ENCODE data around the gene CACNB2. TPM values are rescaled to one million over a fixed set of nuclear protein-coding genes. Genes with fewer than 3 reads are reported as not detected.

CACNB2 gene
- total and polyA plus RNA-seq, 4 donors: 0.38 to 3.1 (median 0.83) TPM

DNA sequence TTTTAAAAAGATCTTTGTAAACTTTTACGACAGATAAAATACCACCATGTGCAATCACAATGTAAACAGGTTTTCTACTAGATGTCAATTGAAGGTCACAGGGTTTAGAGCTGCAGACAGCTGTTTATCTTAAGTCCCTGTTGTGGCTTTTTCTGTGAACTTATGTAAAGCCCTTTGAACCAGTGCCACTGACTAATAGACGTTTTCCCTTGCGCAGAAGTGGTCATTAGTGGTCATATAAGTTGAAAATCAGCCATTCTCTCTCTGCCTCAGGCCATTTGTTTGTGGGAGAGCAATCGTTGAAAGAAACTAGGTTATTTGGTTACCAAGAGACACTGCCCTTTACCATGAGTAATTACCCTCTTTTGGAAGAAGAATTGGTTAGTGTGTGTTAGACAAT lies 23.9 kb downstream of the CACNB2 start:
- Histone ChIP-seq H3K27me3 (ENCODE audit: control insufficient read depth in 4 of 4, insufficient read depth in 4 of 4, low read length in 3 of 4) (peaks cover 0 to 7% (median 0%) of the 10 kb centered on the region in 4 donors), H3K9ac (ENCODE audit: low read depth in 1 of 2, low read length in 2 of 2) (no peak overlapping the region), H3K27ac (ENCODE audit: low read depth in 1 of 2, low read length in 2 of 2) (no peak overlapping the region), H3K9me3 (ENCODE audit: control insufficient read depth in 4 of 4, low read length in 3 of 4) (no peaks in the 10 kb centered on the region), H3K4me1 (ENCODE audit: control insufficient read depth in 4 of 4, insufficient read depth in 4 of 4, low read length in 3 of 4) (no peaks in the 10 kb centered on the region), H3K4me3 (ENCODE audit: low read depth in 1 of 3, low read length in 3 of 3) (no peak overlapping the region), H3K36me3 (ENCODE audit: control insufficient read depth in 4 of 4, insufficient read depth in 3 of 4, low read depth in 1 of 4, low read length in 3 of 4) (no peaks in the 10 kb centered on the region)
- DNase-seq (ENCODE audit: low spot score): no peak
- WGBS: 39% methylated on average over 4 of the region's 4 CpGs
- no peak for TF ChIP-seq YY1 (IDR thresholded peaks at IDR 0.05)
- TF ChIP-seq, protein P1, sequence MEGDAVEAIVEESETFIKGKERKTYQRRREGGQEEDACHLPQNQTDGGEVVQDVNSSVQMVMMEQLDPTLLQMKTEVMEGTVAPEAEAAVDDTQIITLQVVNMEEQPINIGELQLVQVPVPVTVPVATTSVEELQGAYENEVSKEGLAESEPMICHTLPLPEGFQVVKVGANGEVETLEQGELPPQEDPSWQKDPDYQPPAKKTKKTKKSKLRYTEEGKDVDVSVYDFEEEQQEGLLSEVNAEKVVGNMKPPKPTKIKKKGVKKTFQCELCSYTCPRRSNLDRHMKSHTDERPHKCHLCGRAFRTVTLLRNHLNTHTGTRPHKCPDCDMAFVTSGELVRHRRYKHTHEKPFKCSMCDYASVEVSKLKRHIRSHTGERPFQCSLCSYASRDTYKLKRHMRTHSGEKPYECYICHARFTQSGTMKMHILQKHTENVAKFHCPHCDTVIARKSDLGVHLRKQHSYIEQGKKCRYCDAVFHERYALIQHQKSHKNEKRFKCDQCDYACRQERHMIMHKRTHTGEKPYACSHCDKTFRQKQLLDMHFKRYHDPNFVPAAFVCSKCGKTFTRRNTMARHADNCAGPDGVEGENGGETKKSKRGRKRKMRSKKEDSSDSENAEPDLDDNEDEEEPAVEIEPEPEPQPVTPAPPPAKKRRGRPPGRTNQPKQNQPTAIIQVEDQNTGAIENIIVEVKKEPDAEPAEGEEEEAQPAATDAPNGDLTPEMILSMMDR (IDR thresholded peaks at IDR 0.05; ENCODE audit: low read depth, low read length, missing input control): no peak

DNA sequence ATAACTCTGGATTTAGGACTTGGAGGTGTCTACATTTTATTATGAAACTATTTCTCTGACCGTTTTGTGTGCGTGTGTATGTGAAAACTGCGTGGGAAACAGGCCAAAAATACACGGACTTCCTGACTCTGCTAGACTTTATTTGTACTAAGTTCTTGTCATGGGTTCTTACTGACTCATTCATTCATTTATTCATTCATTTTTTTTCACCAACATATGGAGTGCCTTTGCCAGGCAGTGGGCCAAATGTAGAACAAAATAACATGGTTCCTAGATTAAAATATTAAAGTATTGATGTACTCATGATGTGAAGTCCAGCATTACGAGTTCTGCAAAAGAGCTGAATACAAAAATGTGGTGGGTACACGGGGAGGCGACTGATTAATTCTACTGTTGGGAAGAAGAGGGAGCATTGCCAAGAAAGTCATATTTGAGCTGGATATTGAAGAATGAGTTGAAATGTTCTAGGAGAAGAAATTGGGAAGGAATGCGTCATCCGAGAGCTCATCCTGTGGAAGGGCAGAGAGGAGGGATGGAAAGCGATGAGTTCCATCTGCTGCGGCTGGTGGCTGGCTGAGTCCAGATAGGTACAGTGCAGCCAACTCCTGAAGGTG lies 24.6 kb downstream of the CACNB2 start:
- H3K36me3 ChIP-seq (ENCODE audit: control insufficient read depth in 4 of 4, insufficient read depth in 3 of 4, low read depth in 1 of 4, low read length in 3 of 4): no peaks in the 10 kb centered on the region
- H3K4me3 ChIP-seq (ENCODE audit: low read depth in 1 of 3, low read length in 3 of 3): no peak overlapping the region
- H3K9me3 ChIP-seq (ENCODE audit: control insufficient read depth in 4 of 4, low read length in 3 of 4): no peaks in the 10 kb centered on the region
- TF ChIP-seq JUND (IDR thresholded peaks at IDR 0.05): no peak
- no peak for TF ChIP-seq HNF4G (IDR thresholded peaks at IDR 0.05)
- no peak for TF ChIP-seq YY1 (IDR thresholded peaks at IDR 0.05)
- no peak for TF ChIP-seq FOXA2 (IDR thresholded peaks at IDR 0.05)
- TF ChIP-seq NR2F2 (IDR thresholded peaks at IDR 0.05): no peak
- no peak for TF ChIP-seq GABPA (IDR thresholded peaks at IDR 0.05 in 1 of 2, conservative IDR thresholded peaks at IDR 0.05 in 1 of 2)
- TF ChIP-seq, protein P2, sequence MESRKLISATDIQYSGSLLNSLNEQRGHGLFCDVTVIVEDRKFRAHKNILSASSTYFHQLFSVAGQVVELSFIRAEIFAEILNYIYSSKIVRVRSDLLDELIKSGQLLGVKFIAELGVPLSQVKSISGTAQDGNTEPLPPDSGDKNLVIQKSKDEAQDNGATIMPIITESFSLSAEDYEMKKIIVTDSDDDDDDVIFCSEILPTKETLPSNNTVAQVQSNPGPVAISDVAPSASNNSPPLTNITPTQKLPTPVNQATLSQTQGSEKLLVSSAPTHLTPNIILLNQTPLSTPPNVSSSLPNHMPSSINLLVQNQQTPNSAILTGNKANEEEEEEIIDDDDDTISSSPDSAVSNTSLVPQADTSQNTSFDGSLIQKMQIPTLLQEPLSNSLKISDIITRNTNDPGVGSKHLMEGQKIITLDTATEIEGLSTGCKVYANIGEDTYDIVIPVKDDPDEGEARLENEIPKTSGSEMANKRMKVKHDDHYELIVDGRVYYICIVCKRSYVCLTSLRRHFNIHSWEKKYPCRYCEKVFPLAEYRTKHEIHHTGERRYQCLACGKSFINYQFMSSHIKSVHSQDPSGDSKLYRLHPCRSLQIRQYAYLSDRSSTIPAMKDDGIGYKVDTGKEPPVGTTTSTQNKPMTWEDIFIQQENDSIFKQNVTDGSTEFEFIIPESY (IDR thresholded peaks at IDR 0.05): no peak
- TF ChIP-seq TAF1 (conservative IDR thresholded peaks at IDR 0.05): no peak
- TF ChIP-seq SP1 (IDR thresholded peaks at IDR 0.05): no peak
- TF ChIP-seq RXRA (IDR thresholded peaks at IDR 0.05): no peak
- TF ChIP-seq FOXA1 (IDR thresholded peaks at IDR 0.05): no peak
- TF ChIP-seq HNF4A (conservative IDR thresholded peaks at IDR 0.05): no peak
- TF ChIP-seq, protein P3, sequence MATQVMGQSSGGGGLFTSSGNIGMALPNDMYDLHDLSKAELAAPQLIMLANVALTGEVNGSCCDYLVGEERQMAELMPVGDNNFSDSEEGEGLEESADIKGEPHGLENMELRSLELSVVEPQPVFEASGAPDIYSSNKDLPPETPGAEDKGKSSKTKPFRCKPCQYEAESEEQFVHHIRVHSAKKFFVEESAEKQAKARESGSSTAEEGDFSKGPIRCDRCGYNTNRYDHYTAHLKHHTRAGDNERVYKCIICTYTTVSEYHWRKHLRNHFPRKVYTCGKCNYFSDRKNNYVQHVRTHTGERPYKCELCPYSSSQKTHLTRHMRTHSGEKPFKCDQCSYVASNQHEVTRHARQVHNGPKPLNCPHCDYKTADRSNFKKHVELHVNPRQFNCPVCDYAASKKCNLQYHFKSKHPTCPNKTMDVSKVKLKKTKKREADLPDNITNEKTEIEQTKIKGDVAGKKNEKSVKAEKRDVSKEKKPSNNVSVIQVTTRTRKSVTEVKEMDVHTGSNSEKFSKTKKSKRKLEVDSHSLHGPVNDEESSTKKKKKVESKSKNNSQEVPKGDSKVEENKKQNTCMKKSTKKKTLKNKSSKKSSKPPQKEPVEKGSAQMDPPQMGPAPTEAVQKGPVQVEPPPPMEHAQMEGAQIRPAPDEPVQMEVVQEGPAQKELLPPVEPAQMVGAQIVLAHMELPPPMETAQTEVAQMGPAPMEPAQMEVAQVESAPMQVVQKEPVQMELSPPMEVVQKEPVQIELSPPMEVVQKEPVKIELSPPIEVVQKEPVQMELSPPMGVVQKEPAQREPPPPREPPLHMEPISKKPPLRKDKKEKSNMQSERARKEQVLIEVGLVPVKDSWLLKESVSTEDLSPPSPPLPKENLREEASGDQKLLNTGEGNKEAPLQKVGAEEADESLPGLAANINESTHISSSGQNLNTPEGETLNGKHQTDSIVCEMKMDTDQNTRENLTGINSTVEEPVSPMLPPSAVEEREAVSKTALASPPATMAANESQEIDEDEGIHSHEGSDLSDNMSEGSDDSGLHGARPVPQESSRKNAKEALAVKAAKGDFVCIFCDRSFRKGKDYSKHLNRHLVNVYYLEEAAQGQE (IDR thresholded peaks at IDR 0.05): no peak
- no peak for TF ChIP-seq RAD21 (IDR thresholded peaks at IDR 0.05)
- TF ChIP-seq, protein P4, sequence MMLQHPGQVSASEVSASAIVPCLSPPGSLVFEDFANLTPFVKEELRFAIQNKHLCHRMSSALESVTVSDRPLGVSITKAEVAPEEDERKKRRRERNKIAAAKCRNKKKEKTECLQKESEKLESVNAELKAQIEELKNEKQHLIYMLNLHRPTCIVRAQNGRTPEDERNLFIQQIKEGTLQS (IDR thresholded peaks at IDR 0.05): no peak
- TF ChIP-seq, protein P5, sequence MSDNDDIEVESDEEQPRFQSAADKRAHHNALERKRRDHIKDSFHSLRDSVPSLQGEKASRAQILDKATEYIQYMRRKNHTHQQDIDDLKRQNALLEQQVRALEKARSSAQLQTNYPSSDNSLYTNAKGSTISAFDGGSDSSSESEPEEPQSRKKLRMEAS (IDR thresholded peaks at IDR 0.05): no peak
- H3K27ac ChIP-seq (ENCODE audit: low read depth in 1 of 2, low read length in 2 of 2): no peak overlapping the region
- no peaks in the 10 kb centered on the region for H3K4me1 ChIP-seq (ENCODE audit: control insufficient read depth in 4 of 4, insufficient read depth in 4 of 4, low read length in 3 of 4)
- peaks cover 0 to 7% (median 0%) of the 10 kb centered on the region in 4 donors for H3K27me3 ChIP-seq (ENCODE audit: control insufficient read depth in 4 of 4, insufficient read depth in 4 of 4, low read length in 3 of 4)
- H3K9ac ChIP-seq (ENCODE audit: low read depth in 1 of 2, low read length in 2 of 2): no peak overlapping the region
- no peak for DNase-seq (ENCODE audit: low spot score)
- WGBS: 84% methylated on average over 11 of the region's 11 CpGs

All from liver (tissue), 9 donors.